GM23338 (cell line): ENCODE data around the gene TMEM135.

Experiments
- CREB1 ChIP-seq: fragments of 250-450 bp; sonication (Bioruptor Pico); IDR thresholded peaks from 2 replicates; pipeline ENCODE4 v1.5.0; 2020; ENCODE audit warnings: low read depth, mild to moderate bottlenecking, moderate library complexity
- CTCF ChIP-seq, 2 experiments: fragments of 200-600 bp in 1 of 2; sonication (generic) in 1 of 2; conservative IDR thresholded peaks; 2 replicates each; pipeline versions ENCODE4 v1.5.1 to v1.6.1; 2016 to 2017; ENCODE audit warnings: antibody characterized with exemption in 2 of 2, low read depth in 2 of 2, mild to moderate bottlenecking in 2 of 2, moderate library complexity in 1 of 2
- EZH2 ChIP-seq: fragments of 200-600 bp; sonication (generic); IDR thresholded peaks from one replicate; pipeline ENCODE4 v1.8.0; 2017; ENCODE audit warnings: antibody characterized with exemption, mild to moderate bottlenecking, low read depth; ENCODE audit not compliant: unreplicated experiment
- EZH2phosphoT487 ChIP-seq: fragments of 200-600 bp; sonication (generic); IDR thresholded peaks from one replicate; pipeline ENCODE4 v1.8.1; 2018; ENCODE audit warnings: antibody characterized with exemption; ENCODE audit not compliant: unreplicated experiment
- JUNB ChIP-seq: IDR thresholded peaks from one replicate; pipeline ENCODE4 v1.6.1; 2016; ENCODE audit warnings: antibody characterized with exemption; ENCODE audit not compliant: unreplicated experiment
- NANOG ChIP-seq: IDR thresholded peaks from 2 replicates; pipeline ENCODE4 v1.6.1; 2016; ENCODE audit warnings: antibody characterized with exemption, borderline replicate concordance
- POLR2AphosphoS5 ChIP-seq: IDR thresholded peaks from 2 replicates; pipeline ENCODE4 v1.6.1; 2016; ENCODE audit warnings: antibody characterized with exemption, low read depth
- REST ChIP-seq: IDR thresholded peaks from one replicate; pipeline ENCODE4 v1.6.1; 2018; ENCODE audit warnings: antibody characterized with exemption; ENCODE audit not compliant: unreplicated experiment
- STAT1 ChIP-seq: IDR thresholded peaks from one replicate; pipeline ENCODE4 v1.6.1; 2016; ENCODE audit warnings: antibody characterized with exemption; ENCODE audit not compliant: unreplicated experiment
- ZNF462 ChIP-seq: fragments of 250-450 bp; sonication (Bioruptor Pico); IDR thresholded peaks from 2 replicates; pipeline ENCODE4 v1.5.0; 2020; ENCODE audit warnings: mild to moderate bottlenecking, moderate library complexity

GRCh38 chr11:87322568-87322967, 284.8 kb downstream of the TMEM135 start:
- TF ChIP-seq CTCF (conservative IDR thresholded peaks at IDR 0.05; ENCODE audit: low read depth in 2 of 2) = no peak
- TF ChIP-seq POLR2AphosphoS5 = no peak
- TF ChIP-seq CREB1 = no peak
- no peak for TF ChIP-seq JUNB
- TF ChIP-seq STAT1 = no peak
- TF ChIP-seq EZH2 = no peak
- no peak for TF ChIP-seq NANOG
- TF ChIP-seq REST = no peak
- TF ChIP-seq EZH2phosphoT487 = no peak
- TF ChIP-seq ZNF462 = no peak
